HG02623 (cell line): Measurements from ENCODE around the gene TM9SF1.

Experiments used
- ATAC-seq: cut with Tn5 transposase; IDR thresholded peaks from one replicate; pipeline ENCODE4 v1.9.1; 2021; ENCODE audit warnings: moderate library complexity; ENCODE audit not compliant: unreplicated experiment

TM9SF1 gene

GRCh38 chr14:24156840-24157239, 38.4 kb downstream of the TM9SF1 start:
- no peak for ATAC-seq

GRCh38 chr14:24155100-24155499, 40.1 kb downstream of the TM9SF1 start:
- no peak for ATAC-seq

- ATAC-seq, result no peak
These were observed 43.7 kb downstream of the TM9SF1 start for GRCh38 chr14:24151404-24152080.

- ATAC-seq, result no peak
These were observed 44.2 kb downstream of the TM9SF1 start for GRCh38 chr14:24150993-24151392.

GRCh38 chr14:24150567-24150966, 44.7 kb downstream of the TM9SF1 start:
- ATAC-seq, result no peak

GRCh38 chr14:24150061-24150460, 45.2 kb downstream of the TM9SF1 start:
- no peak for ATAC-seq

- ATAC-seq, result no peak
These were observed 45.8 kb downstream of the TM9SF1 start for GRCh38 chr14:24149302-24149969.

- ATAC-seq, result no peak
These were observed 47.3 kb downstream of the TM9SF1 start for GRCh38 chr14:24147761-24148428.

GRCh38 chr14:24146978-24147760, 48.1 kb downstream of the TM9SF1 start, which contains the start of gene RNF31:
TSS of gene RNF31 (plus strand) at chr14:24147498. CDS start at chr14:24147699, 201 bp downstream.
- peak; percentile 78 for ATAC-seq

GRCh38 chr14:24146453-24146977, 48.7 kb downstream of the TM9SF1 start, which contains the start of gene PSME2:
TSS of gene PSME2 (minus strand) at chr14:24146610. CDS start at chr14:24146581, 29 bp downstream.
- peak; percentile 58 for ATAC-seq

- no peak for ATAC-seq
These were observed 49.4 kb downstream of the TM9SF1 start for GRCh38 chr14:24145690-24146452.

GRCh38 chr14:24145219-24145618, 50.0 kb downstream of the TM9SF1 start:
- no peak for ATAC-seq

GRCh38 chr14:24144451-24144850, 50.8 kb downstream of the TM9SF1 start:
- no peak for ATAC-seq

- no peak for ATAC-seq
These were observed 51.7 kb downstream of the TM9SF1 start for GRCh38 chr14:24143511-24143910.

- ATAC-seq, result peak; percentile 80
These were observed 54.0 kb downstream of the TM9SF1 start, which contains the start of gene EMC9 for GRCh38 chr14:24141097-24141880. TSS of gene EMC9 (minus strand) at chr14:24141591. CDS start at chr14:24141304, 287 bp downstream.

- no peak for ATAC-seq
These were observed 55.8 kb downstream of the TM9SF1 start for GRCh38 chr14:24139272-24139934.
